ENCODE data around the gene LSM3. TPM values are rescaled to one million over a fixed set of nuclear protein-coding genes. Genes with fewer than 3 reads are reported as not detected.

Gene LSM3
- total RNA-seq, 1 experiment from 2014 or later = 17.7 TPM

DNA sequence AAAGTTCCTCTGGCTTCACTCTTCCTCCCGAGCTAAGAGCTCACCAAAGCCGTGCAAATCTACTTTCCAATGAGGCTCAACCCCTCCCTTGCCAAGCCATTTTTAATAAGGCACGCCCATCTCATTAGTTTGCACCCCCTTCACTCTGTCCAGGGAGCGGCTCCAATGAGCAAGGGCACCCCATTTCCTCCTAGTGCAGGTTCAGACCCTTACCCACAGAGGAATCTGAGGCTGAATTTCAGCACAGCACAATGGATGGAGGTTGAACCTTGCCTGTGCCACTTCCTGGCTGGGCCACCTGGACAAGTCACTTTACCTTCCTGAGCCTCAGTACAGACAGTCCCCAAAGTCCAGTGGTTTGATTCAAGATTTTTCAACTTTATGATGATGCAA is 25.7 kb upstream of the LSM3 start:
- TF ChIP-seq, protein P1, sequence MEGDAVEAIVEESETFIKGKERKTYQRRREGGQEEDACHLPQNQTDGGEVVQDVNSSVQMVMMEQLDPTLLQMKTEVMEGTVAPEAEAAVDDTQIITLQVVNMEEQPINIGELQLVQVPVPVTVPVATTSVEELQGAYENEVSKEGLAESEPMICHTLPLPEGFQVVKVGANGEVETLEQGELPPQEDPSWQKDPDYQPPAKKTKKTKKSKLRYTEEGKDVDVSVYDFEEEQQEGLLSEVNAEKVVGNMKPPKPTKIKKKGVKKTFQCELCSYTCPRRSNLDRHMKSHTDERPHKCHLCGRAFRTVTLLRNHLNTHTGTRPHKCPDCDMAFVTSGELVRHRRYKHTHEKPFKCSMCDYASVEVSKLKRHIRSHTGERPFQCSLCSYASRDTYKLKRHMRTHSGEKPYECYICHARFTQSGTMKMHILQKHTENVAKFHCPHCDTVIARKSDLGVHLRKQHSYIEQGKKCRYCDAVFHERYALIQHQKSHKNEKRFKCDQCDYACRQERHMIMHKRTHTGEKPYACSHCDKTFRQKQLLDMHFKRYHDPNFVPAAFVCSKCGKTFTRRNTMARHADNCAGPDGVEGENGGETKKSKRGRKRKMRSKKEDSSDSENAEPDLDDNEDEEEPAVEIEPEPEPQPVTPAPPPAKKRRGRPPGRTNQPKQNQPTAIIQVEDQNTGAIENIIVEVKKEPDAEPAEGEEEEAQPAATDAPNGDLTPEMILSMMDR (IDR thresholded peaks at IDR 0.05; ENCODE audit: unreplicated experiment) = no peak
- Mint-ChIP-seq H3K4me1 (ENCODE audit: low read depth, unreplicated experiment) (no peaks in the 10 kb centered on the region), H3K27ac (ENCODE audit: unreplicated experiment) (no peak overlapping the region), H3K4me3 (ENCODE audit: low read depth, unreplicated experiment) (no peak overlapping the region), H3K36me3 (ENCODE audit: insufficient read depth, unreplicated experiment) (peaks cover 39% of the 10 kb centered on the region), H3K9me3 (ENCODE audit: low read depth, unreplicated experiment) (no peaks in the 10 kb centered on the region), H3K27me3 (ENCODE audit: unreplicated experiment) (no peaks in the 10 kb centered on the region)
- DNase-seq = no peak
- CTCF ChIA-PET = interaction anchor here (0.6 to 1.0 kb wide), 2 partner anchors 26 to 256 kb away, joined by 3 to 5 read pairs; partner anchors contain the start of genes LSM3 and XPC
- no TSS peak for BruUV-seq (replicated peaks)
- intact Hi-C loops (cut with micrococcal nuclease; ENCODE audit: unreplicated experiment) = no loop called here

DNA sequence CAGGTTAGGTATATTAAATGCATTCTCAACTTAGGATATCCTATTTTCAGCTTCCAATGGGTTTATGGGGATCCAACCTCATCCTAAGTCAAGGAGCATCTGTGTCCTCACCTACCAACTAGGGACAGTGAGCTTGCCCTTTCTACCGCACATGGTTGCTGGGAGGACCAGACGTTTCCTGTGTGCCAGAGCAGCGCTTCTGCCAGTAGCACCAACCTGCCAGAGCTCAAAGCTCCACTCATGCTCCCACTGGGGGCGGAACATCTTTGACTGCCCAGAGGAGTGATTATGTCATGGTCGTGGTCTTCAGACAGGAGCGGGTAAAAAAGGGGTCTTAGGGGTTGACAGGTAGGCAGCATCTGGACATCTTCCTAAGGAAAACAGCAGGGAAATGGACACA is 25.0 kb upstream of the LSM3 start:
- Mint-ChIP-seq H3K4me3 (ENCODE audit: low read depth, unreplicated experiment) (no peak overlapping the region), H3K9me3 (ENCODE audit: low read depth, unreplicated experiment) (no peaks in the 10 kb centered on the region), H3K4me1 (ENCODE audit: low read depth, unreplicated experiment) (no peaks in the 10 kb centered on the region), H3K27me3 (ENCODE audit: unreplicated experiment) (no peaks in the 10 kb centered on the region), H3K36me3 (ENCODE audit: insufficient read depth, unreplicated experiment) (peaks cover 42% of the 10 kb centered on the region), H3K27ac (ENCODE audit: unreplicated experiment) (no peak overlapping the region)
- no peak for DNase-seq
- TF ChIP-seq, protein P1 (IDR thresholded peaks at IDR 0.05; ENCODE audit: unreplicated experiment) = no peak
- no TSS peak for BruUV-seq (replicated peaks)
- CTCF ChIA-PET = no interaction called here
- intact Hi-C loops (cut with micrococcal nuclease; ENCODE audit: unreplicated experiment) = no loop called here

DNA sequence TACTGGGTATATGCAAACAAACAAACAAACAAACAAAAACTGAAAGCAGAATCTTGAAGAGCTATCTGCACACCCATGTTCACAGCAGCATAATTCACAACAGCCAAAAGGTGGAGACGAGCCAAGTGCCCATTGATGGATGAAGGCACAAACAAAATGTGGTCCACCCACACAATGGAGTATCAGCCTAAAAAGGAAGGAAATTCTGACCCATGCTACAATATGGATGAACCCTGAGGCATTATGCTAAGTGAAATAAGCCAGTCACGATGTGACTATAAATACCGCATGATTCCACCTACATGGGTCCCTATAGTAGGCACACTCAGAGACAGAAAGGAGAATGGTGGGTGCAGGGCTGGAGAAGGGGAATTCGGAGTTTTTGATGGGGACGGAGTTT is 24.3 kb upstream of the LSM3 start:
- H3K4me1 Mint-ChIP-seq (ENCODE audit: low read depth, unreplicated experiment) = no peaks in the 10 kb centered on the region
- no TSS peak for BruUV-seq (replicated peaks)
- no peaks in the 10 kb centered on the region for H3K27me3 Mint-ChIP-seq (ENCODE audit: unreplicated experiment)
- intact Hi-C loops (cut with micrococcal nuclease; ENCODE audit: unreplicated experiment) = no loop called here
- no peak for DNase-seq
- no peak overlapping the region for H3K27ac Mint-ChIP-seq (ENCODE audit: unreplicated experiment)
- H3K4me3 Mint-ChIP-seq (ENCODE audit: low read depth, unreplicated experiment) = no peak overlapping the region
- H3K9me3 Mint-ChIP-seq (ENCODE audit: low read depth, unreplicated experiment) = no peaks in the 10 kb centered on the region
- TF ChIP-seq, protein P1 (IDR thresholded peaks at IDR 0.05; ENCODE audit: unreplicated experiment) = no peak
- peaks cover 38% of the 10 kb centered on the region for H3K36me3 Mint-ChIP-seq (ENCODE audit: insufficient read depth, unreplicated experiment)
- CTCF ChIA-PET = no interaction called here

GRCh38 chr3:14154895-14155440 is 23.6 kb upstream of the LSM3 start:
- H3K4me3 Mint-ChIP-seq (ENCODE audit: low read depth, unreplicated experiment) = no peak overlapping the region
- H3K4me1 Mint-ChIP-seq (ENCODE audit: low read depth, unreplicated experiment) = no peaks in the 10 kb centered on the region
- H3K27ac Mint-ChIP-seq (ENCODE audit: unreplicated experiment) = no peak overlapping the region
- no peaks in the 10 kb centered on the region for H3K9me3 Mint-ChIP-seq (ENCODE audit: low read depth, unreplicated experiment)
- intact Hi-C loops (cut with micrococcal nuclease; ENCODE audit: unreplicated experiment) = no loop called here
- no peaks in the 10 kb centered on the region for H3K27me3 Mint-ChIP-seq (ENCODE audit: unreplicated experiment)
- DNase-seq = no peak
- CTCF ChIA-PET = no interaction called here
- no TSS peak for BruUV-seq (replicated peaks)
- peaks cover 38% of the 10 kb centered on the region for H3K36me3 Mint-ChIP-seq (ENCODE audit: insufficient read depth, unreplicated experiment)
- TF ChIP-seq, protein P1 (IDR thresholded peaks at IDR 0.05; ENCODE audit: unreplicated experiment) = no peak

All from Calu3 (cell line).